Measurements from ENCODE around the gene NEURL1. TPM values are rescaled to one million over a fixed set of nuclear protein-coding genes. Genes with fewer than 3 reads are reported as not detected.

Gene NEURL1
- total RNA-seq, 1 experiment from 2014 or later: 0.10 TPM

GRCh38 chr10:103469201-103469600 lies 24.3 kb upstream of the NEURL1 start:
- Histone ChIP-seq H3K27ac (ENCODE audit: low read length) (no peak overlapping the region), H3K9me3 (ENCODE audit: control insufficient read depth, insufficient read depth, low read depth, low read length) (no peaks in the 10 kb centered on the region), H3K36me3 (ENCODE audit: control insufficient read depth, insufficient read depth, low read length) (no peaks in the 10 kb centered on the region), H3K4me3 (ENCODE audit: low read depth in 2 of 2, low read length in 2 of 2) (no peak overlapping the region), H3K27me3 (ENCODE audit: control insufficient read depth, insufficient read depth, low read length) (no peaks in the 10 kb centered on the region; the same call in 1 of the 2 replicates), H3K4me1 (ENCODE audit: control insufficient read depth, insufficient read depth, low read length) (no peaks in the 10 kb centered on the region)
- no TSS peak for BruUV-seq (replicated peaks)
- POLR2A ChIA-PET: interaction anchor here (0.6 kb wide), 1 partner anchor 45 kb away, joined by 3 read pairs; no protein-coding TSS in a partner anchor
- no peak for TF ChIP-seq SIN3A (IDR thresholded peaks at IDR 0.05; ENCODE audit: borderline replicate concordance, insufficient read depth, low read depth, low read length)
- no peak for TF ChIP-seq CTCF (IDR thresholded peaks at IDR 0.05)
- TF ChIP-seq TCF7L2 (IDR thresholded peaks at IDR 0.05; ENCODE audit: low read depth, low read length): no peak
- no peak for TF ChIP-seq REST (IDR thresholded peaks at IDR 0.05; ENCODE audit: insufficient read depth in 1 of 2, low read depth in 2 of 2, low read length in 1 of 2)
- no peak for TF ChIP-seq POLR2AphosphoS5 (IDR thresholded peaks at IDR 0.05; ENCODE audit: low read depth, low read length)
- ATAC-seq (peak; percentile 32; the same call in 1 of the 2 replicates), DNase-seq (ENCODE audit: low read depth, low spot score) (no peak)
- intact Hi-C loops (cut with micrococcal nuclease; ENCODE audit: unreplicated experiment): no loop called here
- CTCF ChIA-PET: no interaction called here
- in situ Hi-C loops (cut with HindIII; ENCODE audit: low pct_unique_long_range_greater_than_20kb, low sequenced_read_pairs): no loop called here

GRCh38 chr10:103470761-103471653 lies 22.5 kb upstream of the NEURL1 start:
- Histone ChIP-seq H3K27ac (ENCODE audit: low read length) (no peak overlapping the region), H3K4me3 (ENCODE audit: low read depth in 2 of 2, low read length in 2 of 2) (no peak overlapping the region), H3K9me3 (ENCODE audit: control insufficient read depth, insufficient read depth, low read depth, low read length) (no peaks in the 10 kb centered on the region), H3K27me3 (ENCODE audit: control insufficient read depth, insufficient read depth, low read length) (no peaks in the 10 kb centered on the region; the same call in 1 of the 2 replicates), H3K4me1 (ENCODE audit: control insufficient read depth, insufficient read depth, low read length) (no peaks in the 10 kb centered on the region), H3K36me3 (ENCODE audit: control insufficient read depth, insufficient read depth, low read length) (no peaks in the 10 kb centered on the region)
- in situ Hi-C loops (cut with HindIII; ENCODE audit: low pct_unique_long_range_greater_than_20kb, low sequenced_read_pairs) (loop anchor here (10.0 kb wide), 1 partner anchor 76 kb away; the partner anchor contains the start of genes ATP5MK and PDCD11), intact Hi-C loops (cut with micrococcal nuclease; ENCODE audit: unreplicated experiment) (no loop called here)
- BruUV-seq (replicated peaks): no TSS peak
- ChIA-PET POLR2A (no interaction called here), CTCF (interaction anchor here (1.4 kb wide), 1 partner anchor 122 kb away, joined by 3 read pairs; no protein-coding TSS in a partner anchor)
- ATAC-seq (no peak), DNase-seq (ENCODE audit: low read depth, low spot score) (no peak)
- no peak for TF ChIP-seq TCF7L2 (IDR thresholded peaks at IDR 0.05; ENCODE audit: low read depth, low read length)

- intact Hi-C loops (cut with micrococcal nuclease; ENCODE audit: unreplicated experiment): no loop called here
- H3K9me3 ChIP-seq (ENCODE audit: control insufficient read depth, insufficient read depth, low read depth, low read length): no peaks in the 10 kb centered on the region
Measured at GRCh38 chr10:103472005-103472404, 21.5 kb upstream of the NEURL1 start.

More at GRCh38 chr10:103472005-103472404, 21.5 kb upstream of the NEURL1 start:
- Histone ChIP-seq H3K27me3 (ENCODE audit: control insufficient read depth, insufficient read depth, low read length) (no peaks in the 10 kb centered on the region; the same call in 1 of the 2 replicates), H3K27ac (ENCODE audit: low read length) (no peak overlapping the region), H3K4me1 (ENCODE audit: control insufficient read depth, insufficient read depth, low read length) (no peaks in the 10 kb centered on the region), H3K4me3 (ENCODE audit: low read depth in 2 of 2, low read length in 2 of 2) (no peak overlapping the region), H3K36me3 (ENCODE audit: control insufficient read depth, insufficient read depth, low read length) (no peaks in the 10 kb centered on the region)
- BruUV-seq (replicated peaks): no TSS peak
- ATAC-seq (no peak), DNase-seq (ENCODE audit: low read depth, low spot score) (no peak)
- POLR2A ChIA-PET: no interaction called here
- in situ Hi-C loops (cut with HindIII; ENCODE audit: low pct_unique_long_range_greater_than_20kb, low sequenced_read_pairs): loop anchor here (10.0 kb wide), 1 partner anchor 77 kb away; the partner anchor contains the start of genes ATP5MK and PDCD11
- CTCF ChIA-PET: no interaction called here
- TF ChIP-seq POLR2AphosphoS5 (IDR thresholded peaks at IDR 0.05; ENCODE audit: low read depth, low read length) (no peak), SIN3A (IDR thresholded peaks at IDR 0.05; ENCODE audit: borderline replicate concordance, insufficient read depth, low read depth, low read length) (no peak), REST (IDR thresholded peaks at IDR 0.05; ENCODE audit: insufficient read depth in 1 of 2, low read depth in 2 of 2, low read length in 1 of 2) (no peak), TCF7L2 (IDR thresholded peaks at IDR 0.05; ENCODE audit: low read depth, low read length) (no peak), CTCF (IDR thresholded peaks at IDR 0.05) (no peak)
